Tibial nerve (tissue), 4 donors: ENCODE measurements around the gene SMARCA2.

ENCODE experiments used
- EP300 ChIP-seq, 2 donors: sonication (generic); formaldehyde crosslinking; IDR thresholded peaks; one replicate each; pipeline ENCODE4 v1.6.1; 2017; ENCODE audit warnings: antibody characterized with exemption in 2 of 2, mild to moderate bottlenecking in 1 of 2
- POLR2A ChIP-seq, 2 donors: fragments of 450-650 bp; IDR thresholded peaks; one replicate each; pipeline ENCODE4 v1.6.1; 2017; ENCODE audit warnings: antibody characterized with exemption in 2 of 2, mild to moderate bottlenecking in 2 of 2, moderate library complexity in 2 of 2
- TF ChIP-seq, protein P1 (sequence below), 5 experiments: fragments of 200-600 bp in 3 of 5; fragments of 450-650 bp in 2 of 5; sonication (generic) in 3 of 5; IDR thresholded peaks; one replicate each; pipeline ENCODE4 v1.5.1; 2016 to 2019; ENCODE audit warnings: antibody characterized with exemption in 5 of 5, mild to moderate bottlenecking in 3 of 5, moderate library complexity in 2 of 5

DNA sequence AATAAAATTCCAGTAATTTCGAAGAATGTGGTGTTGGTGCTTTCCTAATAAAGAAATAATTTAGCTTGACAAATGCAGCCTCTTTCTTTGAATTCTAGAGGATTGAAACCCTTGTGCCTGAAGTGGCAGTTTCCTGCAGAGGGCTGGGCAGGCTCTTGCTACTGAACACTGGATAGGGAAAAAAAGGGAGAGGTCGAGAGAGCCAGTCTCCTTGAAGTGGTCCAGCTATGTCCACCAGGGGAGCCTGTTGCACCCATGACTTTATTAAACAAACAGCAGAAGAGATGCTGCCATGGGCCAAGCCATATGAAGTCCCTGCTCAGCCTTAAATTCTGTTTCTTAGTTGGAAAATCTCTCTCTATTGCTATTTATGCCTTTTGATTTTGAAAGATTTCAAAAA lies 178.4 kb downstream of the SMARCA2 start:
- TF ChIP-seq POLR2A (IDR thresholded peaks at IDR 0.05), result no peak
- TF ChIP-seq, protein P1, sequence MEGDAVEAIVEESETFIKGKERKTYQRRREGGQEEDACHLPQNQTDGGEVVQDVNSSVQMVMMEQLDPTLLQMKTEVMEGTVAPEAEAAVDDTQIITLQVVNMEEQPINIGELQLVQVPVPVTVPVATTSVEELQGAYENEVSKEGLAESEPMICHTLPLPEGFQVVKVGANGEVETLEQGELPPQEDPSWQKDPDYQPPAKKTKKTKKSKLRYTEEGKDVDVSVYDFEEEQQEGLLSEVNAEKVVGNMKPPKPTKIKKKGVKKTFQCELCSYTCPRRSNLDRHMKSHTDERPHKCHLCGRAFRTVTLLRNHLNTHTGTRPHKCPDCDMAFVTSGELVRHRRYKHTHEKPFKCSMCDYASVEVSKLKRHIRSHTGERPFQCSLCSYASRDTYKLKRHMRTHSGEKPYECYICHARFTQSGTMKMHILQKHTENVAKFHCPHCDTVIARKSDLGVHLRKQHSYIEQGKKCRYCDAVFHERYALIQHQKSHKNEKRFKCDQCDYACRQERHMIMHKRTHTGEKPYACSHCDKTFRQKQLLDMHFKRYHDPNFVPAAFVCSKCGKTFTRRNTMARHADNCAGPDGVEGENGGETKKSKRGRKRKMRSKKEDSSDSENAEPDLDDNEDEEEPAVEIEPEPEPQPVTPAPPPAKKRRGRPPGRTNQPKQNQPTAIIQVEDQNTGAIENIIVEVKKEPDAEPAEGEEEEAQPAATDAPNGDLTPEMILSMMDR (IDR thresholded peaks at IDR 0.05), result no peak
- TF ChIP-seq EP300 (IDR thresholded peaks at IDR 0.05), result no peak
